Neutrophil (primary cell): ENCODE data around the gene DNAH7.

Experiments used
- H3K27ac ChIP-seq: fragments of 200-600 bp; sonication (generic); 2 replicates; pipeline ENCODE4 v1.5.1; 2016; ENCODE audit warnings: mild to moderate bottlenecking, moderate library complexity
- H3K27me3 ChIP-seq: fragments of 200-600 bp; sonication (generic); 2 replicates; pipeline ENCODE4 v1.6.0; 2016; ENCODE audit warnings: mild to moderate bottlenecking
- H3K36me3 ChIP-seq: fragments of 200-600 bp; sonication (generic); 2 replicates; pipeline ENCODE4 v1.5.1; 2017
- H3K4me1 ChIP-seq, 2 experiments: fragments of 200-600 bp in 1 of 2; sonication (generic) in 1 of 2; 1 replicate in 1 of 2; 2 replicates in 1 of 2; pipeline versions ENCODE4 v1.5.1 to v1.6.1; 2013 to 2016; ENCODE audit warnings: low read depth in 1 of 2, low read length in 1 of 2, mild to moderate bottlenecking in 1 of 2, moderate library complexity in 1 of 2; ENCODE audit not compliant: control insufficient read depth in 1 of 2, insufficient read depth in 1 of 2
- H3K4me3 ChIP-seq, 2 experiments: fragments of 200-600 bp in 1 of 2; sonication (generic) in 1 of 2; 1 replicate in 1 of 2; 2 replicates in 1 of 2; pipeline ENCODE4 v1.5.1; 2013 to 2016; ENCODE audit warnings: low read depth in 1 of 2, low read length in 1 of 2, mild to moderate bottlenecking in 1 of 2, moderate library complexity in 1 of 2
- H3K9me3 ChIP-seq: fragments of 200-600 bp; sonication (generic); 2 replicates; pipeline ENCODE4 v1.5.1; 2016
- CTCF ChIP-seq: fragments of 200-600 bp; sonication (generic); IDR thresholded peaks from 2 replicates; pipeline ENCODE4 v1.5.1; 2016; ENCODE audit warnings: antibody characterized with exemption

The DNAH7 gene

GRCh38 chr2:195716466-195716865 is 352.2 kb downstream of the DNAH7 start:
- no peaks in the 10 kb centered on the region for H3K9me3 ChIP-seq
- no peak for TF ChIP-seq CTCF
- no peak overlapping the region for H3K4me3 ChIP-seq
- no peaks in the 10 kb centered on the region for H3K27me3 ChIP-seq
- H3K36me3 ChIP-seq = no peaks in the 10 kb centered on the region
- no peaks in the 10 kb centered on the region for H3K4me1 ChIP-seq
- no peak overlapping the region for H3K27ac ChIP-seq

- H3K36me3 ChIP-seq = no peaks in the 10 kb centered on the region
- H3K4me1 ChIP-seq = no peaks in the 10 kb centered on the region
- no peaks in the 10 kb centered on the region for H3K27me3 ChIP-seq
- no peak for TF ChIP-seq CTCF
- no peak overlapping the region for H3K4me3 ChIP-seq
- H3K9me3 ChIP-seq = no peaks in the 10 kb centered on the region
- no peak overlapping the region for H3K27ac ChIP-seq
Observed at GRCh38 chr2:195711478-195711877, 357.2 kb downstream of the DNAH7 start.

GRCh38 chr2:195709901-195710806 is 358.5 kb downstream of the DNAH7 start:
- H3K4me1 ChIP-seq = no peaks in the 10 kb centered on the region
- H3K4me3 ChIP-seq = no peak overlapping the region
- H3K9me3 ChIP-seq = no peaks in the 10 kb centered on the region
- no peak for TF ChIP-seq CTCF
- H3K36me3 ChIP-seq = no peaks in the 10 kb centered on the region
- H3K27ac ChIP-seq = no peak overlapping the region
- no peaks in the 10 kb centered on the region for H3K27me3 ChIP-seq

GRCh38 chr2:195706161-195706900 is 362.3 kb downstream of the DNAH7 start:
- Histone ChIP-seq H3K27ac (no peak overlapping the region), H3K4me1 (no peaks in the 10 kb centered on the region), H3K27me3 (no peaks in the 10 kb centered on the region), H3K9me3 (no peaks in the 10 kb centered on the region), H3K4me3 (no peak overlapping the region), H3K36me3 (no peaks in the 10 kb centered on the region)
- TF ChIP-seq CTCF = no peak

GRCh38 chr2:195700480-195700879 is 368.2 kb downstream of the DNAH7 start:
- no peak overlapping the region for H3K4me3 ChIP-seq
- H3K36me3 ChIP-seq = no peaks in the 10 kb centered on the region
- no peak overlapping the region for H3K27ac ChIP-seq
- H3K9me3 ChIP-seq = no peaks in the 10 kb centered on the region
- H3K4me1 ChIP-seq = no peaks in the 10 kb centered on the region
- no peaks in the 10 kb centered on the region for H3K27me3 ChIP-seq
- TF ChIP-seq CTCF = no peak
